Activated CD4-positive, alpha-beta T cell treated with anti-CD3 and anti-CD28 coated beads, Interleukin-10, Interleukin-2, amounts not matched to agents 100 ng/mL and 50 ng/mL, durations not matched to agents 16 hours and 8 hours (primary cell): Measurements from ENCODE around the gene USP11.

Experiments
- DNase-seq: peaks from one replicate; pipeline ENCODE4 v3.0.0-alpha.2; 2020

USP11 gene

GRCh38 chrX:47226531-47227333, 6.1 kb upstream of the USP11 start:
- DNase-seq = no peak

GRCh38 chrX:47227334-47227583, 5.5 kb upstream of the USP11 start:
- no peak for DNase-seq

- no peak for DNase-seq
These were observed 4.1 kb upstream of the USP11 start for GRCh38 chrX:47228550-47229270.

- DNase-seq = no peak
These were observed 3.4 kb upstream of the USP11 start for GRCh38 chrX:47229427-47229826.

- DNase-seq = no peak
These were observed 2.5 kb upstream of the USP11 start for GRCh38 chrX:47230136-47230868.

- DNase-seq = no peak
These were observed 1.6 kb upstream of the USP11 start for GRCh38 chrX:47231167-47231566.

- DNase-seq = no peak
These were observed 509 bp upstream of the USP11 start for GRCh38 chrX:47232197-47232802.

- peak; percentile 95 for DNase-seq
These were observed 714 bp downstream of the USP11 start for GRCh38 chrX:47233333-47234113.

GRCh38 chrX:47234583-47234982, 1.8 kb downstream of the USP11 start:
- no peak for DNase-seq

GRCh38 chrX:47235691-47236103, 2.9 kb downstream of the USP11 start:
- DNase-seq = no peak

GRCh38 chrX:47239199-47239598, 6.4 kb downstream of the USP11 start:
- no peak for DNase-seq

GRCh38 chrX:47239898-47240545, 7.2 kb downstream of the USP11 start:
- no peak for DNase-seq

- no peak for DNase-seq
These were observed 7.8 kb downstream of the USP11 start for GRCh38 chrX:47240619-47241018.

- DNase-seq = no peak
These were observed 8.6 kb downstream of the USP11 start for GRCh38 chrX:47241201-47242011.

- DNase-seq = no peak
These were observed 9.5 kb downstream of the USP11 start for GRCh38 chrX:47242321-47242720.

- DNase-seq = no peak
These were observed 10.5 kb downstream of the USP11 start for GRCh38 chrX:47243351-47243750.

- no peak for DNase-seq
These were observed 11.9 kb downstream of the USP11 start for GRCh38 chrX:47244676-47245075.

GRCh38 chrX:47245156-47245555, 12.3 kb downstream of the USP11 start:
- DNase-seq = no peak

GRCh38 chrX:47247206-47247998, 14.6 kb downstream of the USP11 start:
- DNase-seq = peak; percentile 51

GRCh38 chrX:47247999-47248320, 15.2 kb downstream of the USP11 start:
- no peak for DNase-seq

- no peak for DNase-seq
These were observed 15.8 kb downstream of the USP11 start for GRCh38 chrX:47248576-47248975.
